Measurements from ENCODE around the gene BAHD1.

BAHD1 gene

GRCh38 chr15:40493089-40493840 lies 52.5 kb downstream of the BAHD1 start:
- TF ChIP-seq CTCF (IDR thresholded peaks at IDR 0.05; ENCODE audit: control insufficient read depth, extremely low read depth, insufficient read depth) = no peak
- no peak overlapping the region for H3K4me3 ChIP-seq (ENCODE audit: low read depth, low read length)
- no peak for DNase-seq (ENCODE audit: low read depth)

DNA sequence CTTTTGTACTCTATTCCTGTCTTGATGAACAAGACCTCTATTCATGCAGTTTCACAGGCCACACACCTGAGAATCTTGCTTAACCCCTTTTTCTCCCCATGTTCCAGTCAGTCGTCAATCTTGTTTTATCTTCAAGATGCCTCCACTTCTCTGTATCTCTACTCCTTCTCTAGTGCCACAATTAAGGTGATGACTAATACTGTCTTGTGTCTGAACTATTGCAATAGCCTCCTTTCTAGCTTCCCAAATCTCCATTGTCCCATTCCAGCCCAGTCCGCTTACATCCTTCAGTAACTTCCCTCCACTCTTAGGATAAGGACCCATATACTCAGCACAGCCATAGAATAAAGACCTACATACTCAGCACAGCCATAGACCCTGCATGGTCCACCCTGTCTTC lies 54.8 kb downstream of the BAHD1 start:
- DNase-seq (ENCODE audit: low read depth) = no peak
- TF ChIP-seq CTCF (IDR thresholded peaks at IDR 0.05; ENCODE audit: control insufficient read depth, extremely low read depth, insufficient read depth) = no peak
- no peak overlapping the region for H3K4me3 ChIP-seq (ENCODE audit: low read depth, low read length)

DNA sequence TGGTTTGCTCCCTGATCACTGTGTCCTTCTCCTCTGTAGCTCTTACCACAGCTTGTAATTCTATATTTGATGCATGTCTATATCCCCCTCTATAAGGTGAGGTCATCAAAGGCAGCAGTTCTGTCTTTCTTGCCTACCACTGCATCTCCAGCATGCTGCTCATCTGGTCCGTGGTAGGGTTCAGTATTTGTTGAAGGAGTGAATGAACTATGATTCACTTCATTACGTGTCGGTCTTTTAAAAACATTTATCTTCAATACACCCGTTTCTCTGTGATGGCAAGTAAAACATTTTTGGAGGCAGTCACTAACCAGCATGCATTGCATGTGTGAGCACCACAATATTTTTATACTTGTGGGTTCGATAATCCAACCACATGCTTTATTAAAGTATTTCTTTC lies 57.7 kb downstream of the BAHD1 start:
- DNase-seq (ENCODE audit: low read depth) = no peak
- no peak overlapping the region for H3K4me3 ChIP-seq (ENCODE audit: low read depth, low read length)
- TF ChIP-seq CTCF (IDR thresholded peaks at IDR 0.05; ENCODE audit: control insufficient read depth, extremely low read depth, insufficient read depth) = no peak

DNA sequence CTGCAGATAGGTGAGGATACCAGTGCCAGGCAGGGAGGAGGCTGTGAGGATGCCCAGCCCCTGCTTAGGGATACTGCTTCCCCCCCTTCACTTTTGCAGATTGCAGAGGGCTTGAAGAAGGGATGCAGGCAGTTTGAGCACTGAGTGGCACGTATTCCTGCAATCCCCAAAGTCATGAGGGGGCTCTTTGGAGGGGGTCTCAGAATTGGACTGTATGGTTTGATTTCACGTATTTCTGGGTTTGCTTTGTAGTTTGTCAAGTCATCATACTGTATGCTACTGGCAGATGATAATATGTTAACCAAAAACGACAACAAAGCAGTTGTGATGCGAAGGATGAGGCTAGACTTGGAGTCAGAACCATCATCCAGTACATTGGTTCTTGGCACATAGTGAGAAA lies 58.1 kb downstream of the BAHD1 start:
- no peak overlapping the region for H3K4me3 ChIP-seq (ENCODE audit: low read depth, low read length)
- DNase-seq (ENCODE audit: low read depth) = no peak
- TF ChIP-seq CTCF (IDR thresholded peaks at IDR 0.05; ENCODE audit: control insufficient read depth, extremely low read depth, insufficient read depth) = no peak

GRCh38 chr15:40499931-40500330 lies 59.2 kb downstream of the BAHD1 start:
- no peak for TF ChIP-seq CTCF (IDR thresholded peaks at IDR 0.05; ENCODE audit: control insufficient read depth, extremely low read depth, insufficient read depth)
- no peak overlapping the region for H3K4me3 ChIP-seq (ENCODE audit: low read depth, low read length)
- DNase-seq (ENCODE audit: low read depth) = no peak

GRCh38 chr15:40500568-40501330 lies 60.0 kb downstream of the BAHD1 start:
- H3K4me3 ChIP-seq (ENCODE audit: low read depth, low read length) = no peak overlapping the region
- TF ChIP-seq CTCF (IDR thresholded peaks at IDR 0.05; ENCODE audit: control insufficient read depth, extremely low read depth, insufficient read depth) = no peak
- no peak for DNase-seq (ENCODE audit: low read depth)

All from LNCaP clone FGC (cell line).